GM21423 (cell line): ENCODE measurements around the gene CCDC192.

ENCODE experiments used
- ATAC-seq: cut with Tn5 transposase; IDR thresholded peaks from one replicate; pipeline ENCODE4 v1.9.1; 2021; ENCODE audit warnings: mild to moderate bottlenecking, moderate library complexity; ENCODE audit not compliant: unreplicated experiment

CCDC192 gene

DNA sequence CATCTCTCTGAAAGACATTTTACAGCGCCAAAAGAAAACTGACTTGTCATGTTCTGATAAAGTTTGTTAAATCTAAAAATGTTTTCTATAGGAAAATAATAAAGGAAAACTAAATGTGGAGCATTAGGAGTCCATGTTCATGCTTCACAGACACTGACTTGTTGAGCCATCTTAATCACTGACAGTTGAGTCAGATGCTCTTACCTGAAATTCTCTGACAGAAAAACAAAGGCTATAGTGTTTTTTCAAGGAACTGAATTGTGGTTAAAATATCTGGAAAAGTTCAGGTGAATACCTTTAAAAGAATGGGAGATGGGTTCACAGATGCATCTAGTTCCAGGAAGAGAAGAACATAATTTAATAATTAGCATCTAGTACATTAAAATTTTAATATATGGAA lies 266.9 kb downstream of the CCDC192 start:
- ATAC-seq: no peak

GRCh38 chr5:127970854-127971425 lies 267.7 kb downstream of the CCDC192 start:
- no peak for ATAC-seq

DNA sequence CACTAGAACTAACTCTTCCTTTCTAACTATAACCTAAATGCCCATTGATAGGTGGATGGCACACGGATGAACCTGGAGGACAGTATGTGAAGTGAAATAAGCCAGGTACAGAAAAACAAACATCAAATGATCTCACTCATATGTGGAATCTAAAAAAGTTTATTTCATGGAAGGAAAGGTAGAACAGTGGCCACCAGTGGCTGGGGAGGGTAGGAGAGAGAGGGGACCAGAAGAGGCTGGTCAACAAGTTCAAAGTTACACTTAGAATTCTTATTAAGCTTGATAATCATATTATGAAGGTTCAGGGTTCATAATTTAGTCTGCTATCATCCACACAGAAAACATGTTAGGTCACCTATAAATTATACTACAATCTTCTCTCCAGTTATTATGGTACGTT lies 272.8 kb downstream of the CCDC192 start:
- no peak for ATAC-seq

- no peak for ATAC-seq
Observed at GRCh38 chr5:127976525-127976924, 273.3 kb downstream of the CCDC192 start.

DNA sequence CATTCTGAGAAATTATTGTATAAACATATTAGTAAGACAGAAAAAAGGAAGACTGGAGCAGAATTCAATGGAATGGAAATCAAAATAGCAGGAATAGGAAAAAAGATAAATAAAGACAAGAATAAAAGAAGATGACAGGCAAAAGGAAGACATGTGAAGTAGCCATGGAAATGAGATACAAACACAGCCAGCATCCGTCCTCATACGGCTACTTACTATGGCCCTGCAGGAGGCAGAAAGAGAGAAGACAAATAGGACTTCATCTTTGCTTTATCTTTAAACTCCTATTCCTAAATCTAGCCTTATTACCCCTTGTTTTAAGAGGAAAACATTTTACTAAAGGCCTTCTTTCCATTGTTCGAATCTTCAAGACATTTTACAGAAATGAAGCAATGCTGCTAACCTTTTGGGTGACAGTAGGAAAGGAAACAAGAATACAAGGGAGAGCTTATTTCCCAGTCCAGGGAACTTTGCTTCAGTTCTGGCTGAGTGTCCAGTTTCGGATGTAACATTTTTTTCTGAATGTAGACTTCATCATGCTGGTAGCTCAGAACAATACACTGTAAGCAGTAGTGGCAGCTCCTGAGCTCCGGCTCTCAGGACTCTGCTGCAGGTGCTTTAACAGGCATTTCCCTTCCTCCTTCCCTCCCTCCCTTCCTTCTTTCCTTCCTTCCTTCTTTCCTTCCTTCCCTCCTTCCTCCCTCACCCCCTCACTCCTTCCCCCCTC lies 274.0 kb downstream of the CCDC192 start:
- ATAC-seq: no peak

DNA sequence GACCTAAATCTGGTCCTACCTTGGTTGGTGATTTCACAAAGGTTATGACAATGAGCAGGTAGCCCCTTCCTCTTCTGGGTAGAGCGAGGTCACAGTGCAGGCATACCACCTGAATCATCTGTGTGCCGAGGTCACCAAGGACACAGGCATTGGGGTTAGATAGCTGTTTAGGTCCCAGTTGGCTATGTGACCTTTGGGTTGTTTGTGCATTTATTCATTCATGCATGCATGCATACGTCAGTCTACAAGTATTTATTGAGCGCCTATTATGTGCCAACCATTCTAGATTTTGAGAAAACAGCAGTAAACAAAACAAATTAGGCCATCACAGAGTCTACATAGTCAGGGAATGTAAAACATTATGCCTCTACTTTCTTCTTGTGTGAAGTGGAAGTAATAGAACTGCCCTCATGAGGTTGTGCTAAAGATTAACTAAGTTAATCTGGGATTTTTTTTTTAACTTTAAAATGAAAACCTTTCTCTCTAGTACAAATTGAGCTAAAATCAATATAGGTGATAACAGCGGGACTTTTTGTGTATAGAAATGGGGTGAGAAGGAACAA lies 275.6 kb downstream of the CCDC192 start:
- ATAC-seq: no peak

DNA sequence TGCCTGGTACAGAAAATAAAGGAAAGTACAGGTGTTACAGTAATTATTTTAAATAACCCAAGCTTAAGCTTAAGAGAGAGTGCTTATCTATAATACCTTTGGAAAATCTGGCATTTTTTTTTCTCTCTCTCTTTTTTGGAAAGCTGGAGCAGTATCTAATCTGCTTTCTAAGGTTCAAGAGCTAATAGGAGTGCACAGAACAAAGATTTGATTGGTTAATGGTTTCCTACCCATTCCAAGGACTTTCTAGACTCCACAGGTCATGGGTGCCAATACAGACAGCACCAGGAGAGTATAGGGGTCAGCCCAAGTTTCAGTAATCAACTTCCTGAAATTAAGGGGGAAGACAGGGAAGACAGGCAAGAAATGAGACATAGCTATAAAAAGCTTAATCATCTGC lies 276.3 kb downstream of the CCDC192 start:
- ATAC-seq: no peak

- ATAC-seq: no peak
Observed at GRCh38 chr5:127980843-127981242, 277.7 kb downstream of the CCDC192 start.

GRCh38 chr5:127981498-127981897 lies 278.3 kb downstream of the CCDC192 start:
- ATAC-seq: no peak

DNA sequence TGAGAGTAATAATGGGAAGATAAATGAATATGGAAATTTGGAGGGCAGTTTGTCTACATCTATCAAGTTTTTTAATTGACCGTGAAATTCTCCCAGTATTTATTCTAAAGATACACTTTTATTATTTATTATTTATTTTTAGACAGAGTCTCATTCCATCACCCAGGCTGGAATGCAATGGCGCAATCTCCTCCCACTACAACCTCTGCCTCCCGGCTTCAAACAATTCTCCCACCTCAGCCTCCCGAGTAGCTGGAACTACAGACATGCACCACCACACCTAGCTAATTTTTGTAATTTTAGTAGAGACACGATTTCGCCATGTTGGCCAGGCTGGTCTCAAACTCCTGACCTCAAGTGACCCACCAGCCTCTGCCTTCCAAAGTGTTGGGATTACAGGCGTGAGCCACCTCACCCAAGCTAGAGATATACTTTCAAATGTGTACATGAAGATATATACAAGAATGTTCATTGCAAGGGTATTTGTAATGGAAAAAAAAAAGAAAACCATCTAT lies 282.7 kb downstream of the CCDC192 start:
- ATAC-seq: no peak

- no peak for ATAC-seq
Observed at GRCh38 chr5:127987354-127988145, 284.4 kb downstream of the CCDC192 start.

DNA sequence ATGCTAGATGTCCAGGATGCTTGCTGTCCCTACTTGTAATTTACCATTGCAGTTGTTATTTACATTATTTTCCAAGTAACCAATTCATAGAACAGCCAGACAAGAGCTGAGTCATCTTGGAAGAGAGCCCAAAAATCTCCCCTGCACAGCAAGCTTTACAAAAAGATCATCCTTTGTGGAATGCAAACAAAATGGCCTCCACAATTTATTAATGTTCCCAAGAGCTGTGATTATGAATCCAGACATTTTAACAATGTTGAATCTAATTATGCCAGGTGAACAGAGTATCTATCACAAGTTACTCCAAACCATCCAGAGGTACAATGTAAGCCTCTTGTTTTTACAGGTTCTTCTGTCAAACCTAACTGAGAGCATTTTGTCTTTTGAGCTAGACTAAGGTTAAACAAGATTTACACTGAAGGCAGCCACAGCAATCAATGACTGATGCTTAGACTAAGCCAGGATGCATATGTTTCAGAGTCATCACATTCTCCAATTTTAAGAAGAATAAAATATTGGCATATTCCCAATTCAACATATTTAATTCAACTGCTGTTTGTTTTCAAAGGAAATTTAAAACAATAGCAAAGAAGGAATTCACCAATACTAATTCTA lies 285.1 kb downstream of the CCDC192 start:
- no peak for ATAC-seq
